Fibroblast of skin of right quadriceps (primary cell): ENCODE data around the gene NBAS.

ENCODE experiments used
- DNase-seq: peaks from one replicate; pipeline ENCODE4 v3.0.0-alpha.2; 2013

The NBAS gene

DNA sequence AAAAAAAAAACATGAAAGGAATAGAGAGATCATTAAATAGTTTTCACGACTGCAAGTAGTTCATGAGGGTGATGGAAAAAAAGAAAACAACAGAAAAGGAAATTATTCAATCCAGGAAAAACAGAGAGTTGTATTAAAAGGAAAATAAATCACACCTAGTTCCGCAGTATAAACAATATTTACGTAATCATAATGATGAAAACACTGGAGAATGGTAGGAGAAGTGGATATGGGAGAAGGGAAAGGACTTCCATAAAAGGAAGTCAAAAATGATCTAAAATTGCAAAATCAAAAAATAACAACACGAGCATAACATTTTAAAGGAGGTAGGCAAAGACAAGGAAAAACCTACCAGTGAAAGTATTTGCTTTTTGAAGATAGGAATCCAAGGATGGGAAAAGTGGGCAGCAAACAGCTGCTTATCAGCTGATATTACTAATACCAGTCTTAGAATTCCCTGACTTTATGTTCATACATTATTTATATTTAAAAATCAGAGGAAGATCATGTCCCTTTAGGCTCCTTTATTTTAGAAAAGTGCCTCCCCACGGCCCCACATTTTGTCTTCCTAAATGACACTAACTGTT is 160.8 kb downstream of the NBAS start:
- no peak for DNase-seq

DNA sequence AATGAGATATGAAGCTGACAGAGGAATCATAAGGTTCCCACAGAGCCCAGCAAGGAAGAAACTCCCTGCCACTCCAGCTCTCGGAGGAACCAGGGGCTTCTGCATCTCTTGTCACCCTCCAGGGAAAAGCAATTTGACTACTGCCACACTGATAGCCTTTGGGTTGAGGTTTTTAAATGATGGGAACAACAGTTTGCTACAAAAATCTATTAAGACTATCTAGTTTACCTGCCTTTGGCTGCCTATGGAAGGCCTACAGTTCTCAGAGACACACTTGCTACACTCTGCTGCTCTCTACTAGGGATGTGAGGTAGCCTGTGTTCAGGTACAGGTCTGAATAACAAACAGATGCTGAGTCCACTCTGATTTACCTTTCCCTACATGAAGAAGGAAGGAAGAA is 161.9 kb downstream of the NBAS start:
- no peak for DNase-seq

DNA sequence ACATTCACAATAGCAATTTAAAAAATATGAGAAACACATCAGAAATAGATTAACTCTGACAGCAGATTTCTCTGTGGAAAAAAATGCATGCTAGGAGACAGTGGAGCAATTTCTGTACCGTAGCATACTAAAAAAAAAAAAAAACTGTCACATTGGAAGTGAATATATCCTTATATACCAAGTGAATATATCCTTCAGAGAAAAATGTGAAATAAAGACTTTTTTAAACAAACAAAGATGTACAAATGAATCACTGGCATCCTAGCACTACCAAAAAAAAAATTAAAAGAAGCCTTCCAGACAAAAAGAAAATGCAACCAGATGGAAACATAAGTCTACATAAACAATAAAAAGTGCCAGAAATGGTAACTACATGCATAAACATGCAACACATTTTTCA is 169.4 kb downstream of the NBAS start:
- no peak for DNase-seq

DNA sequence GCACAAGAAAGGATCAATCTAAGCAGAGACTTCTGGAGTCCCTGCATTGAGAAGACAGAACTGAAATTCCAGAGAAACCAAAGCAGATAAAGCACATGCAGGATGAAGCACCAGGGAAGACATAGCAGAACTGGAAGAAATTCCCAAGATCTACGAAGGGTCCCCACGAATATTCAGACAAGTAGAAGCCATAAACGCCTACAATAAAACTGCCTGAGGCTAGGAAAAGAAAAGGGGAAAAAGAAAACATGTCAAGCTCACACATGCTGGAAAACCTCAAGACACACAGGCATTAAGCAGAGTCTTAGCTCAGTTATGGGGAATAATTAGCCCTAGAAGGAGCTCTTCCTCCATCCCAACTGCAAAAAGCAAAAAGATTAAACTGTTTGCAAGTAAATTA is 171.2 kb downstream of the NBAS start:
- DNase-seq: no peak

DNA sequence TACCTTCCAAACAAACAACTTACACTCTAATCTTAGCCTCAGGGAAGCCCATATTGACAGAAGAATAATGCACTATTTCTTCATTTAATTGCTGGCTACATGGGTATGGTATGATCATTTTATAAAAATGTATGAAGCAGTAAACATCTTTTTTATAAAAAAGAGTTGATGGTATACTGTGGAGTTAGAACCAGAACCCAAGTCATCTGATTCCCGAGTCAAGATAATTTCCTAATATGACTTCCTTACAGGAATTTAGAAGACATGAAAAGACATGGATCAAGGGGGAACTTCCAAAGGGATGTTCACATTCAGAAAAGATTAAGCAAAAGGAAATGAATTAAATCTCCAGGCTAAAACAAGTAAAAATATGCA is 171.8 kb downstream of the NBAS start:
- no peak for DNase-seq

DNA sequence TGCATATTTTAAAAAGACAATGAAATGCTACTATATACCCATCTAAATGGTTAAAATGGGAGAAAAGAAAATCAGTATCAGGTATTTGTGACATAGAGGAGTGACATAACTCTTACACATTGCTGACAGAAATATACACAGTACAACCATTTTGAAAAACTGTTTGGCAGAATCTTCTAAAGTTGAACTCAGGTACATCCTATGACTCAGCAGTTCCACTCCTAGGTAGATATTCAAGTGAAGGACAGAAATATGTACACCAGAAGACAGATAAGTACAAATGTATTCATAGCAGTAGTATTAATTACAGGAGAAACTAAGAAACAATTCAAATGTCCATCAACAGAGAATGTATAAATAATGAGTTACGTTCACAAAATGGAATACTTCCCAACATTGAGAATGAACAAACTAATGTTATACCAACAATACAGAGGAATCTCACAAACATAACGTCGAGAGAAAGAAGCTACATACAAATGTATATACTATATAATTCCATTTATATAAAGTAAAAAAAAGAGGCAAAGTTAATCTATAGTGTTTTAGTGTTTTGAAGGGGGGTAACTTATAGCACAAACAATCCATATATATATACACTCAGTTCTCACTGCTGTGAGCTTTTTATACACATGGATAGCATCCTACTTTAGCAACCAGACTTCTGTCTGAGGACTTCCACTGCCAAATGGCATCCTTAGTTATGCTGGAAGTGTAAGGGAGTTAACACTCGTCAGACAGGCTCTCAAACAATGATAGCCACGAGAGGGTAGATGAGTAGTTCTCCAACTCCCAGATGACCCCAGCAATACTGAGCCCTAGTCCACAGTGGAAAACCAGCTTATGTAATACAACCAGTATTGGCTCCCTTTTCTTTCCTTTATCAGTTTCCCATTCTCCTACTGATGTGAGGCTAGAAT is 172.5 kb downstream of the NBAS start:
- no peak for DNase-seq

DNA sequence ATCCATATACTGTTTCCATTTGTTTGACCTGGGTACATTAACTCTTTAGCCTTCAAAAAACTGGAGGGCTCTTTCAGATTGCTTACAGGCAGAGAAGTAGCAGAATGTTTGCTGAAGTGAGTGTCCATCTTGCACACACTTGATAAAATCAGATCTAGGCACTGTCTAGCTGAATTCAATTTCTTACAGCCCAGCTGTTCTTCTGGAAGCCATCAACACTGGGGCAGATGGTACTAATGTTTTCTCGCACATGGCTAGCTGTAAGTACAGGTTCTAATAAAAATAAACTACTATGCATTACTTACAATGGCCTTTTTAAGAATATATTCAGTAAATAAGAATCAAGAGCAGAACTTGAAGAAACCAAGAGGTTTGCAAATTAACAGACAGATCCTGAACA is 175.9 kb downstream of the NBAS start:
- DNase-seq: no peak

DNA sequence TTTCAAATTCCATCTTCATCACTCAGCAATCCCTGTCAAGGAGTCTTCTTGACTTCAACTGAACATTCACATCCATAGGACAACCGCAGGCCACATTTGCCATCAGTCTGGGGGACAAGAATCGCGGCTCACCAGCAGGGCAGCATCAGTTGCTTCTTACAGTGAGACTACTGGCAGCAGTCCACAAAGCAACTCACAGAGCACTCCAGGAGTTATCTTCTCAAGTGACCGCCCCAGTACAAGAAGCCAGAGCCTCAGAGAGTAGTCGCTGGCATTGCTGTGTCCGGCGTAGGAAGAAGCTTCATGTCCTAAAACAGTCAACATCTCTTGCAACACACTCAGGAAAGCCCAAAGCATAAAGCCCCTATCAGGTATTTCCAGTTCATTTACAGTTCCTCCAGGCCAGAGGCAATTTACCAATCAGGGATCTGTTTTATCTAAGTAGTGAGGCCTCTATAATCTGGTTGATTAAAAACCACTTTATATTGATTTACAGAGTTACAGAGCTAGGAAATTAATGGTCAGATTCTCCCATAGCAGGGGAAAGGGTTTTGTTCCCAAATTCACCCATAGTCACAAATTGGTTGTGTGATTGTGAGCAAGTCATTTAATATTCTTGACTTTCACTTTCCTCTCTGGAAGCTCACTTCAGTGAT is 177.3 kb downstream of the NBAS start:
- no peak for DNase-seq

DNA sequence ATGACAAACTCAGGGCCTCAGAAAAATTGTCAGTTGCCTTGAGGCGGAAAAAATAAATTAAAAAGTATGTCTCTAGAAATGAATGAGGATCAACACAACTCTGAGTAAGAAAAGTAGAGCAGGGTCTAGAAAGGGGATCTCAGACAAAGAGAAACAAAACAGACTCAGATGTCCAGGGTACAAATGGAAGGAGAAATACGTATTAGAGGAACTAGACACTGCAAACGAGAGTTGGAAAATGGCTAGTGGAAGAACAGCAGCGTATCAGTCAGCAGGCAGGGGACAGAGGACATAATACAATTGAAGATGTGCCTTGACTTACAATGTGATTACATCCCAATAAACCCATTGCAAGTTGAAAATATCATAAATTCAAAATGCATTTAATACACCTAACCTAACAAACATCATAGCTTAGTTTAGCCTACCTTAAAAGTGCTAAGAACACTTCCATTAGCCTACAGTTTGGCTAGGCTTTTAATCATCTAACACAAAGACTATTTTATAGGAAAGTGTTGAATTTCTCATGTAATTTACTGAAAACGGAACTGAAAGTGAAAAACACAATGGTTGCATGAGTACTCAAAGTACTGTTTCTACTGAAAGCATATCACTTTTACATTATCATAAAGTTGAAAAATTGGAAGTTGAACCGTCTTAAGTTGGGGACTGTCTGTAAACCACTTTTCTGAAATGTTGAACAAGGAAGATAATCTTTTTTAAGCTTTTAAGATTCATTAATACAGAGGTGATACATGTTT is 182.8 kb downstream of the NBAS start:
- no peak for DNase-seq

DNA sequence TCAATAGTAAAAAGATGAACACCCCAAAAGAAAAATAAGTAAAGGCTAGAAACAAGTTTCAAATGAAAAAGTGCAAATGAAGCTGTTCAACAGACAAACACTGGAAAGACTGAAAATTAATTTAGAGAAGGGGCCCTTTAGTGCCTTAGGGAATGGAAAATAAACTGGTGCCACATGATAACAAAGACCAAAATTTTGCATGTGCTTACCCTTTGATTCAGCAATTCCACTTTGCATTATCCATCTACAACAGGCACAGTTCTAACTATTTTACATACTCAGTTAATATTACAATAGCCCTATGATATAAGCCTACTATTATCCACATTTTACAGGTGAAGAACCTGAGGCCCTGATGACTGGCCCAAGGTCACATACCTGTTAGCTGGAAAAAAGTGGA is 183.9 kb downstream of the NBAS start:
- DNase-seq: no peak

DNA sequence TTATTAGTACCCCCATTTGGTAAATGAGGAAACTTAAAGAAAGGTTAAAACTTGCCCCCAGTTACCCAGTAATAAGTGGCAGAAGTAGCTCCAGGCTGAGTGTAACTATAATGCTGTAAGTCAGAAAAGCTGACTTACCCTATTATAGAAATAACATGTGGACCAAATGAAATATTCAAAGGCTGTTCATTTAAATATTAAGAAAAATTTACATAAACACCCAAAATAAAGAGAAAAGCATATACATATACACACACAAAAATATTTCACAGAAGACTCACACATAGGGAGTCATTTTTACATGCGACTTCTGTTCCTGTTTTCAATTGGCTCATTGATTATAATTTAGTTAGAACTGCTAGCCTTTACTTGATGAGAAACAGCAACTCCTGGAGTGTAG is 189.1 kb downstream of the NBAS start:
- DNase-seq: no peak

DNA sequence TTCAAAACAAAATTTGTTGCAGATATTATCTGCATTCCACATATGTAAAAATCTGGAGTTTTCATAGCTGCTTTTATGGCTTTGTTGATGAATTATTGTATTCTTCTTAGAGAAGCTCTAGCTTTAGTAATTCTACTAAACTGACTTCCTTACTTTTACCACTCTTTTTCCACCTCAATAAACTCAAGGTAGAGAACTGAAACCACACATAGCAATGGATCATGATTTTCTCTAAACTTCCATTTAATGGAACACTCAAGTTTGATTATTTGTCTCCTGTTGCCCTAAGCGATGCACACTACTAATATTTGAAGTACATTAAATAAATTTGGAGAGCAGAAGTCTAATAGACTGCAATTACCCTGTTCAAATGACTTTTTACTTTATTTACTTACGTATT is 192.0 kb downstream of the NBAS start:
- DNase-seq: no peak

DNA sequence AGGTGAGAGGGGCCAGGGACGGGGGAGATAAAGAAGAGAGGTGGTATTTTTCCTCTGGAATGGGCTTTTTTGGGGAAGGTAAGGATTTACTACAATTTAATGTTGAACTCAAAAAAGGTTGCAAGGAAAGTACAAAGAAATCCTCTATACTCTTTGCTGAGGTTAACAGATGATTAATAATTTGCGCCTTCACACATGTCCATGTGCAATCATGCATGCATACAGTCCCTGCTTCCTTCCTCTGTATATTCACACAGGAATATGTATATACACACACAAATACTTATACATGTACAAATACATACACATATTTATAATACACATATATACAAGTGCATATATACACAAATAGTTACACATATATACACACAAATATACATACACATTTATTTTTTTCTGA is 193.4 kb downstream of the NBAS start:
- no peak for DNase-seq

DNA sequence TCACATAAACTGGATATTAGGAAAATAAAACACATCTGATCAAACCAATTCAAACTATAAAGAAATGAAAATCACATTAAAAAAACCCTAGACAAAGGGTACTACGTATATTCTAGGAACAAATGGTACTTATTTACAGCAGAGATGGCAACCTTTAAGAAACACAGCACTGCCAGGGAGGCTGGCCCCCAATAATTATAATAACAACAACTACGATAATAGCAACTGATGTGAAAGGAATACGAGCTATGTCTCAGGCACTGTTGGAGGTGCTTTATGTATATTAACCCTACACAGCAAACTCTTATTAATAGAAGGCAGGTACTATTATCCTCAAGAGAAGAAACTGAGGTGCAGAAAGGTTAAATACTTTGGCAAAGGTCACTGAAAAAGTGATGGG is 193.9 kb downstream of the NBAS start:
- no peak for DNase-seq

DNA sequence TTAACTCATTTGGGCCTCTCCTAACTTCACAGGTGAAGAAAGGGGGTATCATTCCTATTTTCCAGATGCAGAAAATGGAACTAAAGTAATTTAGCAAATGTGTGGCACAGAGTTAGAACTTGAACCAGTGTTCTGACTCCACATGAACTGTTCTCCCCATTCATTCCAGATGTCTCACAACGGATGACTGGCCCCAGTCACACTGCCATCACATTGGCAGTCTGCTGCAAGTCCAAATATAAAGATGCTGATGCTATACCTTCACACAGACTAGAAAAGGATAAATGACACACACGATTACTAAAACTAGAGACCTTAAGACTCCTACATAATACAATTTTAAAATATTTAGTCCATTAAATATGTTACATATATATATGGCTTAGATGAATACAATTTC is 195.7 kb downstream of the NBAS start:
- DNase-seq: no peak

DNA sequence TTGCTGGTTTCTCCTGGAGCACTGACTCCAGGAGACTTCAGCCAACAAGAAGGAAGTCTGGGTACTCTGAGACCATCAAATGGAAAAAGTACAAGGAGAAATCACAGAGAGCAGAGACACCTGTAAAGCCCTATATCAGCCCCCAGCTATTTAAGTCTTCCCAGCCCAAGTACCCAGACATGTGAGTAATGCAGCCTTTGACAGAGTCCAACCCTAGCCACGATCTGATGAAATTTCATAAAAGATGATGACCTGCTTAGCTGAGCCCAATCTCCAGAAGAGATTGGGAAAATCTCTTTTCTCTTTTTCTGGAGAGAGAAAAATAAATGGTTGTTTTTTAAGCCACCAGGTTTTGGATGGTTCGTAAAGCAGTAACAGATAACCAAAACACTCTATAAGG is 196.6 kb downstream of the NBAS start:
- peak; percentile 10 for DNase-seq

DNA sequence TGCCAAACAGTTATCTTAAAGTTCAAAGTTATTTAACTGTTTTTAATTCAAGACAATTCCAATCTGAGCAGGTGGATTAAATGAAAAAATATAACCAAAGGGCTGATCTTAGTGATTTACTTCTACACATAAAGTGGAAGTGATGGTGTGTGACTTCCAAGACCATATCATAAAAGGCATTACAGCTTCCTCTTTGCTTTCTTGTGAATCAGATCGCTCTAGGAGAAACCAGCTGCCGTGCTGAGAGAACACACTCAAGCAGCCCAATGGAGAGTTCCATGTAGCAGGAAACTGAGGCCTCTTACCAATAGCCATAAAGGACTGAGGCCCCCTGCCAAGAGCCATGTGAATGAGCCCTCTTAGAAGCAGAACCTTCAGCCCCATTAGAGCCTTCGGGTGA is 197.4 kb downstream of the NBAS start:
- DNase-seq: no peak

DNA sequence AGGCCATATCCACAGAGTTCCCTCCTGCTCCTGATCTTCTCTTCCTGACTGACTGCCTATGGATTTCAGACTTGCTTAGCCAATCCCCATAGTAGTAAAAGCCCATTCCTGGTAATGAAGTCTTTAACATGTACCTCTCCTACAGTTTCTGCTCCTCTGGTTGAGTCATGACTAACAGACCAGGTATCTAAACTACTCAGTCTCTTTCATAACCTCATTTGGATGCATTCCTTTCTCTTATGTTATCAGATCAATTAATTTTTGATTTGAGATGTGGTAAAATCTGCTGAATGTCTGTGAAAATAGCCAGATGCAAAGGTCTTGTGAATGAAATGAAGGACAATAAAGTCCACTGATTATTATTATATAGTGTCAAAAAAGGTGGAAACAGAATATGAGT is 198.0 kb downstream of the NBAS start:
- peak; percentile 64 for DNase-seq

DNA sequence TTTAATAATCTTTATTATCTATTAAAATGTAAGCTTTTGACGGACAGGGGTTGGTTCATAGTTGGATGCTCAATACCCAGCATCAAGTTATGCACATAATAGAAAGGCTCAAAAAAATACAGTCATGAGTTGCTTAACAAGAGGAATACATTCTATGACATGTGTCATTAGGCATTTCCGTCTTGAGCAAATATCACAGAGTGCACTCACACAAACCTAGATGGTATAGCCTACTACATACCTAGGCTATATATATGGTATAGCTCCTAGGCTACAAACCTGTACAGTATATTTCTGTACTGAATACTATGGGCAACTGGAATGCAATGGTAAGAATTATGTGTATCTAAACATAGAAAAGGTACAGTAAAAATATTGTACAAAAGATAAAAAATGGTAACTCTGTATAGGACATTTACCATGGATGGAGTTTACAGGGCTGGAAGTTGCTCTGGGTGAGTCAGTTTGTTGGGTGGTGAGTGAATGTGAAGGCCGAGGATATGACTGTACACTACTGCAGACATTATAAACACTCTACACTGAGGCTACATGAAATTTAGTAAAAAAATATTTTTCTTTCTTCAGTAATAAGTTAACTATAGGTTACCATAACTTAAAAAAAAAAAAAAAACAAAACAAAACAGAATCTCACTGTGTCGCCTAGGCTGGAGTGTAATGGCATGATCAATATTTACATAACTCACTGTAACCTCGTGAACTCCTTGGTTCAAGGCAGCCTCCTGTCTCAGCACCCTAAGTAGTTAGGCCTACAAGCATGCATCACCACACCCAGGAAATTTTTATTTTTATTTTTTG is 201.2 kb downstream of the NBAS start:
- peak; percentile 82 for DNase-seq

DNA sequence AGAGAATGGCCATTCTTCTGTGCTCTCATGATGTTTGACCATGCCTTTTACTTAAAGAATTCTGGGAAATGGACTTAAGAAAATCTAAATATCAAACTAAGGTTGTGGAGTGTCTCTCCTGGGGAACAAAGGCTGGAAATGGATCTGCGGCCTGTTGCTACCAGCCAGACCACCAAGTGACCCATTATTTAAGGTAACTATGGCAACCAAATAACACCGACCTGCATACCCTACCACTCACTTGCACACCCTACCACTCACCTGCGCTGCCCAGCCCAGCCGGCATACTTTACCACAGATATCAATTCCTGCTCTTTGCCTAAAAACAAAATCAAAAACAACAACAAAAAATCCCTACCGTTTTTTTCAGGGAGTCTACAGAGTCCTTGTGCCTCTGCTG is 203.2 kb downstream of the NBAS start:
- no peak for DNase-seq

DNA sequence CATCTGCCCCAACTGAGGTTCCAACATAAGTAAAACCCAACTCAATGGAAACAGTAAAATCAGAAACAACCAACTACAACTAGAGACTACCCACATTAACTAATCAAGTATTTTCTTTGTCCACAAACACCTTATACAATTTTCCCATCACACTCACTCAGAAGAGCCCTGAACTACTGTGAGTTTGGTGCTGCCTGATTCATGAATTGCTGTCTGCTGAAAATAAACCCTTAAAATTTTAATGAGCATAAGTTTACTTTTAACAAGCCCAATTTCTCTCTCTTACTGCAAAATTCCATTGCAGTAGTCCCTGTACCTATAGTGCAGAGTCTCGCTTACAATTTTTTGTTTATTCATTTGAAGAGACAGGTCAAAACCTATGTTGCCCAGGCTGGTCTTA is 203.9 kb downstream of the NBAS start:
- DNase-seq: no peak

DNA sequence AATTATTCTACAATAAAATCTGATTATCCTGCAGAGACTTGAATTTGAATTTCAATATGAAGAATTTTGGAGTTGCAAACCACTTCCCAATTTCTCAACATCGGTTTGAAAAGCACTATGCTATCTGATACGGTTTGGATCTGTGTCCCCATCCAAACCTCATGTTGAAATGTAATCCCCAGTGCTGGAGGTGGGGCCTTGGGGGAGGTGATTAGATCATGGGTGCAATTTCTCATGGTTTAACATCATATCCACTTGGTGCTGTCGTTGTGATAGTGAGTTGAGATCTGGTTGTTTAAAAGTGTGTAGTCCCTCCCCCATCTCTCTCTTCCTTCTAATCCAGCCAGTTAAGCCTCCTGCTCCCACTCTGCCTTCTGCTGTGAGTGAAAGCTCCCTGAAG is 205.7 kb downstream of the NBAS start:
- DNase-seq: no peak
